Stomach smooth muscle (tissue), 2 donors: ENCODE measurements around the gene DCBLD1.
"Not testable (repeated sequence)": the region's sequence is repeated elsewhere in the genome, so short reads cannot be mapped to it uniquely, and the experiment has no call there.

ENCODE experiments used
- H3K27ac ChIP-seq: one replicate; pipeline ENCODE4 v1.7.0; 2013; ENCODE audit warnings: mild to moderate bottlenecking, low read length, inconsistent platforms
- H3K27me3 ChIP-seq, 2 donors: one replicate each; pipeline ENCODE4 v1.7.0; 2013; ENCODE audit warnings: low read length in 2 of 2; ENCODE audit not compliant: insufficient read depth in 2 of 2, control insufficient read depth in 1 of 2
- H3K36me3 ChIP-seq, 2 donors: one replicate each; pipeline ENCODE4 v1.7.0; 2013; ENCODE audit warnings: low read length in 2 of 2; ENCODE audit not compliant: control insufficient read depth in 2 of 2, insufficient read depth in 2 of 2
- H3K4me1 ChIP-seq: one replicate; pipeline ENCODE4 v1.7.0; 2013; ENCODE audit warnings: low read length; ENCODE audit not compliant: control insufficient read depth, insufficient read depth
- H3K4me3 ChIP-seq, 2 donors: one replicate each; pipeline ENCODE4 v1.7.0; 2013; ENCODE audit warnings: low read length in 2 of 2
- H3K9ac ChIP-seq, 2 donors: one replicate each; pipeline ENCODE4 v1.7.0; 2013; ENCODE audit warnings: low read length in 2 of 2, mild to moderate bottlenecking in 1 of 2
- H3K9me3 ChIP-seq, 2 donors: one replicate each; pipeline ENCODE4 v1.7.0; 2013; ENCODE audit warnings: low read length in 2 of 2; ENCODE audit not compliant: control insufficient read depth in 2 of 2
- donor health status: healthy.
- donor health status: Pancreatic carcinoma.

The DCBLD1 gene

GRCh38 chr6:117512987-117513573 is 30.6 kb downstream of the DCBLD1 start:
- Histone ChIP-seq H3K27me3 (no peaks in the 10 kb centered on the region), H3K4me1 (no peaks in the 10 kb centered on the region), H3K9ac (no peak overlapping the region), H3K9me3 (no peaks in the 10 kb centered on the region), H3K27ac (no peak overlapping the region), H3K4me3 (no peak overlapping the region), H3K36me3 (no peaks in the 10 kb centered on the region)

GRCh38 chr6:117513778-117514365 is 31.4 kb downstream of the DCBLD1 start:
- Histone ChIP-seq H3K9ac (no peak overlapping the region), H3K4me1 (no peaks in the 10 kb centered on the region), H3K4me3 (no peak overlapping the region), H3K27ac (no peak overlapping the region), H3K9me3 (no peaks in the 10 kb centered on the region), H3K27me3 (no peaks in the 10 kb centered on the region), H3K36me3 (no peaks in the 10 kb centered on the region)

- Histone ChIP-seq H3K9me3 (no peaks in the 10 kb centered on the region), H3K27ac (no peak overlapping the region), H3K4me3 (no peak overlapping the region), H3K27me3 (no peaks in the 10 kb centered on the region), H3K4me1 (no peaks in the 10 kb centered on the region), H3K9ac (no peak overlapping the region), H3K36me3 (no peaks in the 10 kb centered on the region)
Observed at GRCh38 chr6:117514655-117515054, 32.2 kb downstream of the DCBLD1 start.

GRCh38 chr6:117515326-117515725 is 32.9 kb downstream of the DCBLD1 start:
- no peak overlapping the region for H3K9ac ChIP-seq
- H3K9me3 ChIP-seq: no peaks in the 10 kb centered on the region
- H3K36me3 ChIP-seq: no peaks in the 10 kb centered on the region
- no peaks in the 10 kb centered on the region for H3K27me3 ChIP-seq
- H3K27ac ChIP-seq: no peak overlapping the region
- no peaks in the 10 kb centered on the region for H3K4me1 ChIP-seq
- H3K4me3 ChIP-seq: no peak overlapping the region

GRCh38 chr6:117517995-117518394 is 35.5 kb downstream of the DCBLD1 start:
- H3K36me3 ChIP-seq, H3K27ac ChIP-seq, H3K9ac ChIP-seq, H3K4me1 ChIP-seq, H3K9me3 ChIP-seq, H3K27me3 ChIP-seq, H3K4me3 ChIP-seq: not testable (repeated sequence)

GRCh38 chr6:117518870-117519269 is 36.4 kb downstream of the DCBLD1 start:
- no peaks in the 10 kb centered on the region for H3K4me1 ChIP-seq
- no peak overlapping the region for H3K4me3 ChIP-seq
- H3K27me3 ChIP-seq: no peaks in the 10 kb centered on the region
- no peaks in the 10 kb centered on the region for H3K36me3 ChIP-seq
- H3K9ac ChIP-seq: no peak overlapping the region
- H3K27ac ChIP-seq: no peak overlapping the region
- H3K9me3 ChIP-seq: no peaks in the 10 kb centered on the region

GRCh38 chr6:117520603-117521395 is 38.3 kb downstream of the DCBLD1 start:
- Histone ChIP-seq H3K9ac (no peak overlapping the region), H3K27me3 (no peaks in the 10 kb centered on the region), H3K36me3 (no peaks in the 10 kb centered on the region), H3K4me3 (no peak overlapping the region), H3K4me1 (no peaks in the 10 kb centered on the region), H3K9me3 (no peaks in the 10 kb centered on the region), H3K27ac (no peak overlapping the region)

- H3K36me3 ChIP-seq: no peaks in the 10 kb centered on the region
- H3K27me3 ChIP-seq: no peaks in the 10 kb centered on the region
- no peaks in the 10 kb centered on the region for H3K4me1 ChIP-seq
- no peak overlapping the region for H3K27ac ChIP-seq
- H3K9ac ChIP-seq: no peak overlapping the region
- H3K4me3 ChIP-seq: no peak overlapping the region
- H3K9me3 ChIP-seq: no peaks in the 10 kb centered on the region
Observed at GRCh38 chr6:117521791-117522502, 39.5 kb downstream of the DCBLD1 start.

- H3K27ac ChIP-seq: no peak overlapping the region
- H3K27me3 ChIP-seq: no peaks in the 10 kb centered on the region
- H3K9me3 ChIP-seq: no peaks in the 10 kb centered on the region
- no peaks in the 10 kb centered on the region for H3K4me1 ChIP-seq
- H3K36me3 ChIP-seq: no peaks in the 10 kb centered on the region
- no peak overlapping the region for H3K9ac ChIP-seq
- H3K4me3 ChIP-seq: no peak overlapping the region
Observed at GRCh38 chr6:117525607-117526006, 43.1 kb downstream of the DCBLD1 start.

GRCh38 chr6:117530467-117531242 is 48.2 kb downstream of the DCBLD1 start:
- no peak overlapping the region for H3K4me3 ChIP-seq
- H3K27ac ChIP-seq: no peak overlapping the region
- H3K4me1 ChIP-seq: no peaks in the 10 kb centered on the region
- no peaks in the 10 kb centered on the region for H3K27me3 ChIP-seq
- no peaks in the 10 kb centered on the region for H3K9me3 ChIP-seq
- H3K36me3 ChIP-seq: no peaks in the 10 kb centered on the region
- H3K9ac ChIP-seq: no peak overlapping the region
